ENCODE measurements around the gene NECTIN4.

GRCh38 chr1:161073474-161074121 is 15.8 kb downstream of the NECTIN4 start:
- TF ChIP-seq ELK1 (IDR thresholded peaks at IDR 0.05; ENCODE audit: low read depth, low read length) (no peak), CTCF (IDR thresholded peaks at IDR 0.05 in 2 of 3, conservative IDR thresholded peaks at IDR 0.05 in 1 of 3; ENCODE audit: control insufficient read depth in 2 of 3, extremely low read depth in 1 of 3, insufficient read depth in 1 of 3, low read depth in 3 of 3, low read length in 3 of 3) (no peak), ZNF274 (IDR thresholded peaks at IDR 0.05; ENCODE audit: insufficient read depth, insufficient read length) (no peak), YY1 (IDR thresholded peaks at IDR 0.05; ENCODE audit: low read depth, low read length) (no peak), BHLHE40 (IDR thresholded peaks at IDR 0.05; ENCODE audit: borderline replicate concordance in 1 of 2, low read depth in 2 of 2, low read length in 1 of 2) (no peak), CEBPB (IDR thresholded peaks at IDR 0.05; ENCODE audit: borderline replicate concordance in 1 of 2, low read depth in 2 of 2, low read length in 2 of 2) (no peak), JUND (IDR thresholded peaks at IDR 0.05; ENCODE audit: low read depth, low read length) (no peak), FOXM1 (IDR thresholded peaks at IDR 0.05; ENCODE audit: low read depth, low read length) (no peak)

All from GM12878 (cell line).